Mesenchymal stem cell (in vitro differentiated cells and primary cell): ENCODE results near the gene KPNA4.

Experiments
- DNase-seq: peaks from one replicate; pipeline ENCODE4 v3.0.0-alpha.2; 2013
- H2AFZ ChIP-seq: one replicate; pipeline ENCODE4 v1.6.1; 2013; ENCODE audit warnings: low read depth, mild to moderate bottlenecking, control low read depth, inconsistent platforms, low read length, moderate library complexity
- H2AK5ac ChIP-seq: 2 replicates; pipeline ENCODE4 v1.6.1; 2013; ENCODE audit warnings: low read length, moderate library complexity, mild to moderate bottlenecking, inconsistent platforms; ENCODE audit not compliant: severe bottlenecking
- H2BK120ac ChIP-seq: one replicate; pipeline ENCODE4 v1.6.1; 2013; ENCODE audit warnings: low read depth, mild to moderate bottlenecking, inconsistent platforms, low read length, moderate library complexity
- H2BK12ac ChIP-seq, 2 experiments: one replicate each; pipeline ENCODE4 v1.6.1; 2013; ENCODE audit warnings: inconsistent platforms in 2 of 2, low read length in 2 of 2, mild to moderate bottlenecking in 2 of 2, moderate library complexity in 2 of 2, control low read depth in 1 of 2
- H2BK15ac ChIP-seq: one replicate; pipeline ENCODE4 v1.6.1; 2013; ENCODE audit warnings: mild to moderate bottlenecking, low read depth, inconsistent platforms; ENCODE audit not compliant: poor library complexity, severe bottlenecking
- H2BK5ac ChIP-seq: 2 replicates; pipeline ENCODE4 v1.6.1; 2013; ENCODE audit warnings: low read depth, mild to moderate bottlenecking, low read length, control low read depth, inconsistent platforms; ENCODE audit not compliant: poor library complexity, severe bottlenecking
- H3K14ac ChIP-seq, 2 experiments: one replicate each; pipeline ENCODE4 v1.6.1; 2013; ENCODE audit warnings: inconsistent platforms in 2 of 2, low read length in 2 of 2, control low read depth in 1 of 2, mild to moderate bottlenecking in 1 of 2, moderate library complexity in 1 of 2
- H3K18ac ChIP-seq, 2 experiments: one replicate each; pipeline ENCODE4 v1.6.1; 2013; ENCODE audit warnings: inconsistent platforms in 2 of 2, low read length in 2 of 2, control low read depth in 1 of 2, low read depth in 1 of 2, mild to moderate bottlenecking in 1 of 2
- H3K23ac ChIP-seq, 2 experiments: one replicate each; pipeline ENCODE4 v1.6.1; 2013; ENCODE audit warnings: inconsistent platforms in 2 of 2, low read length in 2 of 2, mild to moderate bottlenecking in 2 of 2, moderate library complexity in 2 of 2, control low read depth in 1 of 2
- H3K27ac ChIP-seq: 2 replicates; pipeline ENCODE4 v1.5.1; 2013; ENCODE audit warnings: mild to moderate bottlenecking, moderate library complexity, low read length, control low read depth, inconsistent platforms; ENCODE audit not compliant: poor library complexity, severe bottlenecking
- H3K27me3 ChIP-seq, 2 experiments: 2 replicates each; pipeline versions ENCODE4 v1.6.1 to v1.7.0; 2013; ENCODE audit warnings: low read length in 2 of 2, mild to moderate bottlenecking in 2 of 2, moderate library complexity in 2 of 2, control low read depth in 1 of 2, inconsistent platforms in 1 of 2; ENCODE audit not compliant: control insufficient read depth in 1 of 2, insufficient read depth in 1 of 2
- H3K36me3 ChIP-seq, 2 experiments: 2 replicates each; pipeline versions ENCODE4 v1.6.1 to v1.7.0; 2013; ENCODE audit warnings: low read length in 2 of 2, control low read depth in 1 of 2, inconsistent platforms in 1 of 2, low read depth in 1 of 2, mild to moderate bottlenecking in 1 of 2; ENCODE audit not compliant: insufficient read depth in 2 of 2, control insufficient read depth in 1 of 2
- H3K4ac ChIP-seq, 2 experiments: one replicate each; pipeline ENCODE4 v1.6.1; 2013; ENCODE audit warnings: inconsistent platforms in 2 of 2, low read length in 2 of 2, mild to moderate bottlenecking in 2 of 2, moderate library complexity in 2 of 2, control low read depth in 1 of 2, low read depth in 1 of 2
- H3K4me1 ChIP-seq: 2 replicates; pipeline ENCODE4 v1.6.1; 2013; ENCODE audit warnings: low read depth, low read length, control low read depth; ENCODE audit not compliant: control insufficient read depth, insufficient read depth
- H3K4me2 ChIP-seq: 2 replicates; pipeline ENCODE4 v1.6.1; 2013; ENCODE audit warnings: low read length, mild to moderate bottlenecking, inconsistent platforms; ENCODE audit not compliant: poor library complexity, severe bottlenecking
- H3K4me3 ChIP-seq, 2 experiments: 2 replicates each; pipeline versions ENCODE4 v1.5.1 to v1.7.0; 2013; ENCODE audit warnings: low read length in 2 of 2, mild to moderate bottlenecking in 2 of 2, control low read depth in 1 of 2, low read depth in 1 of 2; ENCODE audit not compliant: insufficient read depth in 1 of 2
- H3K79me1 ChIP-seq: replicated peaks from 2 replicates; pipeline ENCODE4 v1.6.1; 2013; ENCODE audit warnings: mild to moderate bottlenecking, control low read depth, low read length, inconsistent platforms; ENCODE audit not compliant: poor library complexity, severe bottlenecking
- H3K9ac ChIP-seq: 2 replicates; pipeline ENCODE4 v1.7.0; 2013; ENCODE audit warnings: mild to moderate bottlenecking, low read length, moderate library complexity
- H3K9me3 ChIP-seq: 2 replicates; pipeline ENCODE4 v1.7.0; 2013; ENCODE audit warnings: mild to moderate bottlenecking, low read length; ENCODE audit not compliant: control insufficient read depth
- H4K8ac ChIP-seq: one replicate; pipeline ENCODE4 v1.6.1; 2013; ENCODE audit warnings: inconsistent platforms, mild to moderate bottlenecking, low read length, moderate library complexity
- H4K91ac ChIP-seq: one replicate; pipeline ENCODE4 v1.6.1; 2013; ENCODE audit warnings: mild to moderate bottlenecking, low read length, inconsistent platforms
- WGBS: methylation state at CpG from one replicate; pipeline ENCODE4 v1.1.7; 2013; ENCODE audit warnings: mixed read lengths; 5-methylcytosine and 5-hydroxymethylcytosine counted together

Gene KPNA4

DNA sequence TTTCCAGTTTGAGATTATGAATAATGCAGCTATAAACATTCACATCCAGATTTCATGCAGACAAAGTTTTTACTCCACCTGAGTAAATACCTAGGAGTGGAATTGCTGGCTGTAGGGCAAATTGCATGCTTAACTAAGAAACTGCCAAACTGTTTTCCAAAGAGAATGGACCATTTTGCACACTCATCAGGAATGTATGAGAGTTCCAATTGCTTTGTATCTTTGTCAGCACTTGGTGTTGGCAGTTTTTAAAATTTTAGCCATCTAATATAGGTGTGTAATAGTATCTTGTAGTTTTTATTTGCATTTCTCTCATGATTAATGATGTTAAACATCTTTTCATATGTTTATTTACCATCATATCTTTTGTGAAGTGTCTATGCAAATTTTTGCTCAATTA is 75.2 kb downstream of the KPNA4 start:
- no peak overlapping the region for H3K14ac ChIP-seq
- no peak overlapping the region for H2BK12ac ChIP-seq
- H3K18ac ChIP-seq: no peak overlapping the region
- no peaks in the 10 kb centered on the region for H3K9me3 ChIP-seq
- no peaks in the 10 kb centered on the region for H3K4me1 ChIP-seq
- H3K9ac ChIP-seq: no peak overlapping the region
- no peak overlapping the region for H2BK5ac ChIP-seq
- H4K8ac ChIP-seq: no peak overlapping the region
- no peak overlapping the region for H4K91ac ChIP-seq
- H2AFZ ChIP-seq: no peak overlapping the region
- no peak overlapping the region for H2AK5ac ChIP-seq
- no peak overlapping the region for H3K23ac ChIP-seq
- H2BK120ac ChIP-seq: no peak overlapping the region
- no peak overlapping the region for H3K4me3 ChIP-seq
- H2BK15ac ChIP-seq: no peak overlapping the region
- no peak overlapping the region for H3K4ac ChIP-seq
- H3K79me1 ChIP-seq: no peaks in the 10 kb centered on the region
- no peak overlapping the region for H3K4me2 ChIP-seq
- H3K27me3 ChIP-seq: no peaks in the 10 kb centered on the region
- no peak for DNase-seq
- H3K36me3 ChIP-seq: no peaks in the 10 kb centered on the region
- no peak overlapping the region for H3K27ac ChIP-seq

DNA sequence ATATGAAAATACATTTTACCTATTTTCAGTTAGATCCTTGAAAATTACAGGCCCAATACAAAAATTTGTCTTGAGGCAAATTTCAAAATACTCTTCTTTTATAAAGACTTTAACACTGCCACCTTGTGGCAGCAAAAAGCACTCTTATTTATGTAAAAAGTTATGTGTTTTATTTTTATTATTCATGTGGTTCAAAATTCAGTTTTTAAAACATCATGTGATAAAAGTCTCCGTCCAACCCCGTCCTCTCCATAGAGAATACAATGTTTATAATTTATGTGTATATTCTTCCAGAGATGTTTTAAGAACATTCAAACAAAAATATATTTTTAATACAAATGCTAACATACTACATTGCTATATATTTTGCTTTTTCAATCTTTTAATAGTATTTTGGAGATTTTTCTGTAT is 78.9 kb downstream of the KPNA4 start:
- H2AFZ ChIP-seq: no peak overlapping the region
- no peak overlapping the region for H3K4me3 ChIP-seq
- H3K18ac ChIP-seq: no peak overlapping the region
- peak; percentile 52 for DNase-seq
- no peak overlapping the region for H3K14ac ChIP-seq
- WGBS: no CpG with 5 or more reads among the region's 2 CpGs
- H4K8ac ChIP-seq: no peak overlapping the region
- no peaks in the 10 kb centered on the region for H3K9me3 ChIP-seq
- H2BK15ac ChIP-seq: no peak overlapping the region
- no peak overlapping the region for H3K27ac ChIP-seq
- H3K23ac ChIP-seq: no peak overlapping the region
- no peak overlapping the region for H3K4ac ChIP-seq
- H2AK5ac ChIP-seq: no peak overlapping the region
- no peaks in the 10 kb centered on the region for H3K27me3 ChIP-seq
- H3K79me1 ChIP-seq: no peaks in the 10 kb centered on the region
- H2BK120ac ChIP-seq: no peak overlapping the region
- no peak overlapping the region for H2BK12ac ChIP-seq
- H3K4me1 ChIP-seq: no peaks in the 10 kb centered on the region
- no peak overlapping the region for H3K4me2 ChIP-seq
- no peak overlapping the region for H2BK5ac ChIP-seq
- peak overlapping the region; percentile 70 for H3K9ac ChIP-seq
- H4K91ac ChIP-seq: no peak overlapping the region
- no peaks in the 10 kb centered on the region for H3K36me3 ChIP-seq

- no peak overlapping the region for H3K14ac ChIP-seq
- H3K36me3 ChIP-seq: no peaks in the 10 kb centered on the region
- H2BK120ac ChIP-seq: no peak overlapping the region
- no peak overlapping the region for H2AFZ ChIP-seq
- H3K4me2 ChIP-seq: no peak overlapping the region
- H2BK12ac ChIP-seq: no peak overlapping the region
- H3K4ac ChIP-seq: no peak overlapping the region
- H3K23ac ChIP-seq: no peak overlapping the region
- H3K4me3 ChIP-seq: no peak overlapping the region
- no peak overlapping the region for H4K8ac ChIP-seq
- H2BK5ac ChIP-seq: no peak overlapping the region
- H3K27ac ChIP-seq: no peak overlapping the region
- H3K4me1 ChIP-seq: peaks cover 4% of the 10 kb centered on the region
- DNase-seq: no peak
- no peak overlapping the region for H2BK15ac ChIP-seq
- no peak overlapping the region for H3K9ac ChIP-seq
- no peaks in the 10 kb centered on the region for H3K27me3 ChIP-seq
- H4K91ac ChIP-seq: no peak overlapping the region
- no peaks in the 10 kb centered on the region for H3K9me3 ChIP-seq
- WGBS: 98% methylated on average over 3 of the region's 3 CpGs
- no peak overlapping the region for H3K18ac ChIP-seq
- no peak overlapping the region for H2AK5ac ChIP-seq
- H3K79me1 ChIP-seq: no peaks in the 10 kb centered on the region
Observed at GRCh38 chr3:160482796-160483195, 82.6 kb downstream of the KPNA4 start.

GRCh38 chr3:160481856-160482255 is 83.5 kb downstream of the KPNA4 start:
- peaks cover 4% of the 10 kb centered on the region for H3K4me1 ChIP-seq

More at GRCh38 chr3:160481856-160482255, 83.5 kb downstream of the KPNA4 start:
- Histone ChIP-seq H3K36me3 (no peaks in the 10 kb centered on the region), H2BK5ac (no peak overlapping the region), H3K79me1 (no peaks in the 10 kb centered on the region), H2AFZ (no peak overlapping the region), H4K8ac (no peak overlapping the region), H3K4me2 (no peak overlapping the region), H3K4ac (no peak overlapping the region), H2BK120ac (no peak overlapping the region), H3K27me3 (no peaks in the 10 kb centered on the region), H3K4me3 (no peak overlapping the region), H3K27ac (no peak overlapping the region), H3K23ac (no peak overlapping the region), H3K9me3 (no peaks in the 10 kb centered on the region), H4K91ac (no peak overlapping the region), H3K14ac (no peak overlapping the region), H2BK12ac (no peak overlapping the region), H3K9ac (no peak overlapping the region), H2BK15ac (no peak overlapping the region), H3K18ac (no peak overlapping the region), H2AK5ac (no peak overlapping the region)
- DNase-seq: no peak
- WGBS: 87% methylated on average over 6 of the region's 6 CpGs
